ENCODE data around the gene PTPRG. TPM values are rescaled to one million over a fixed set of nuclear protein-coding genes. Genes with fewer than 3 reads are reported as not detected.

Gene PTPRG
- total RNA-seq, 3 donors from 2014 or later (not counting 1 experiment from before 2014, with no cell fraction given), result 1.0 to 2.9 (median 2.5) TPM

- no peak for ATAC-seq
- intact Hi-C loops (cut with micrococcal nuclease), result no loop called here
- no peaks in the 10 kb centered on the region for H3K4me1 Mint-ChIP-seq
Observed at GRCh38 chr3:61667383-61667782, 106.0 kb downstream of the PTPRG start.

GRCh38 chr3:61667814-61668213 lies 106.4 kb downstream of the PTPRG start:
- Histone ChIP-seq H3K9me3 (ENCODE audit: control insufficient read depth, insufficient read depth, low read length) (no peaks in the 10 kb centered on the region), H3K4me3 (ENCODE audit: low read length) (no peak overlapping the region), H3K27me3 (ENCODE audit: control insufficient read depth, insufficient read depth, low read length) (no peaks in the 10 kb centered on the region), H3K27ac (ENCODE audit: low read length) (no peak overlapping the region), H3K36me3 (ENCODE audit: control insufficient read depth, insufficient read depth, low read length) (no peaks in the 10 kb centered on the region), H3K4me1 (ENCODE audit: control insufficient read depth, insufficient read depth, low read length) (no peaks in the 10 kb centered on the region)
- DNase-seq (no peak), ATAC-seq (no peak)
- H3K4me1 Mint-ChIP-seq, result no peaks in the 10 kb centered on the region
- H3K27me3 Mint-ChIP-seq (ENCODE audit: low read depth in 2 of 2), result no peaks in the 10 kb centered on the region
- TF ChIP-seq, protein P1, sequence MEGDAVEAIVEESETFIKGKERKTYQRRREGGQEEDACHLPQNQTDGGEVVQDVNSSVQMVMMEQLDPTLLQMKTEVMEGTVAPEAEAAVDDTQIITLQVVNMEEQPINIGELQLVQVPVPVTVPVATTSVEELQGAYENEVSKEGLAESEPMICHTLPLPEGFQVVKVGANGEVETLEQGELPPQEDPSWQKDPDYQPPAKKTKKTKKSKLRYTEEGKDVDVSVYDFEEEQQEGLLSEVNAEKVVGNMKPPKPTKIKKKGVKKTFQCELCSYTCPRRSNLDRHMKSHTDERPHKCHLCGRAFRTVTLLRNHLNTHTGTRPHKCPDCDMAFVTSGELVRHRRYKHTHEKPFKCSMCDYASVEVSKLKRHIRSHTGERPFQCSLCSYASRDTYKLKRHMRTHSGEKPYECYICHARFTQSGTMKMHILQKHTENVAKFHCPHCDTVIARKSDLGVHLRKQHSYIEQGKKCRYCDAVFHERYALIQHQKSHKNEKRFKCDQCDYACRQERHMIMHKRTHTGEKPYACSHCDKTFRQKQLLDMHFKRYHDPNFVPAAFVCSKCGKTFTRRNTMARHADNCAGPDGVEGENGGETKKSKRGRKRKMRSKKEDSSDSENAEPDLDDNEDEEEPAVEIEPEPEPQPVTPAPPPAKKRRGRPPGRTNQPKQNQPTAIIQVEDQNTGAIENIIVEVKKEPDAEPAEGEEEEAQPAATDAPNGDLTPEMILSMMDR (IDR thresholded peaks at IDR 0.05), result no peak
- intact Hi-C loops (cut with micrococcal nuclease), result no loop called here
- no peaks in the 10 kb centered on the region for H3K9me3 Mint-ChIP-seq
- no peaks in the 10 kb centered on the region for H3K36me3 Mint-ChIP-seq
- no peak overlapping the region for H3K4me3 Mint-ChIP-seq
- no peak overlapping the region for H3K27ac Mint-ChIP-seq

More at GRCh38 chr3:61667383-61667782, 106.0 kb downstream of the PTPRG start:
- no peaks in the 10 kb centered on the region for H3K27me3 ChIP-seq (ENCODE audit: control insufficient read depth, insufficient read depth, low read length)
- DNase-seq, result no peak
- no peaks in the 10 kb centered on the region for H3K4me1 ChIP-seq (ENCODE audit: control insufficient read depth, insufficient read depth, low read length)
- H3K27me3 Mint-ChIP-seq (ENCODE audit: low read depth in 2 of 2), result no peaks in the 10 kb centered on the region
- H3K9me3 Mint-ChIP-seq, result no peaks in the 10 kb centered on the region
- H3K9me3 ChIP-seq (ENCODE audit: control insufficient read depth, insufficient read depth, low read length), result no peaks in the 10 kb centered on the region
- TF ChIP-seq, protein P1 (IDR thresholded peaks at IDR 0.05), result no peak
- no peak overlapping the region for H3K4me3 Mint-ChIP-seq
- H3K27ac ChIP-seq (ENCODE audit: low read length), result no peak overlapping the region
- 92% methylated on average over 6 of the region's 6 CpGs for WGBS (ENCODE audit: insufficient coverage)
- no peaks in the 10 kb centered on the region for H3K36me3 ChIP-seq (ENCODE audit: control insufficient read depth, insufficient read depth, low read length)
- no peak overlapping the region for H3K4me3 ChIP-seq (ENCODE audit: low read length)
- H3K27ac Mint-ChIP-seq, result no peak overlapping the region
- H3K36me3 Mint-ChIP-seq, result no peaks in the 10 kb centered on the region

GRCh38 chr3:61668317-61668864 lies 107.0 kb downstream of the PTPRG start:
- H3K27me3 ChIP-seq (ENCODE audit: control insufficient read depth, insufficient read depth, low read length), result no peaks in the 10 kb centered on the region
- H3K27me3 Mint-ChIP-seq (ENCODE audit: low read depth in 2 of 2), result no peaks in the 10 kb centered on the region
- H3K4me3 Mint-ChIP-seq, result no peak overlapping the region
- no peak for DNase-seq
- no peaks in the 10 kb centered on the region for H3K9me3 Mint-ChIP-seq
- H3K27ac Mint-ChIP-seq, result no peak overlapping the region
- H3K9me3 ChIP-seq (ENCODE audit: control insufficient read depth, insufficient read depth, low read length), result no peaks in the 10 kb centered on the region
- no peaks in the 10 kb centered on the region for H3K4me1 Mint-ChIP-seq
- no peak for ATAC-seq
- H3K27ac ChIP-seq (ENCODE audit: low read length), result no peak overlapping the region
- TF ChIP-seq, protein P1 (IDR thresholded peaks at IDR 0.05), result no peak
- no peak overlapping the region for H3K4me3 ChIP-seq (ENCODE audit: low read length)
- WGBS (ENCODE audit: insufficient coverage), result 63% methylated on average over 5 of the region's 5 CpGs
- H3K36me3 ChIP-seq (ENCODE audit: control insufficient read depth, insufficient read depth, low read length), result no peaks in the 10 kb centered on the region
- no peaks in the 10 kb centered on the region for H3K36me3 Mint-ChIP-seq
- intact Hi-C loops (cut with micrococcal nuclease), result no loop called here
- no peaks in the 10 kb centered on the region for H3K4me1 ChIP-seq (ENCODE audit: control insufficient read depth, insufficient read depth, low read length)

- H3K4me3 Mint-ChIP-seq, result no peak overlapping the region
- H3K27ac Mint-ChIP-seq, result no peak overlapping the region
- no peak overlapping the region for H3K4me3 ChIP-seq (ENCODE audit: low read length)
- H3K9me3 Mint-ChIP-seq, result no peaks in the 10 kb centered on the region
- H3K27ac ChIP-seq (ENCODE audit: low read length), result no peak overlapping the region
- H3K27me3 Mint-ChIP-seq (ENCODE audit: low read depth in 2 of 2), result no peaks in the 10 kb centered on the region
- intact Hi-C loops (cut with micrococcal nuclease), result no loop called here
- ATAC-seq (no peak), DNase-seq (no peak)
- 85% methylated on average over 3 of the region's 3 CpGs for WGBS (ENCODE audit: insufficient coverage)
- H3K4me1 ChIP-seq (ENCODE audit: control insufficient read depth, insufficient read depth, low read length), result no peaks in the 10 kb centered on the region
- no peaks in the 10 kb centered on the region for H3K36me3 ChIP-seq (ENCODE audit: control insufficient read depth, insufficient read depth, low read length)
- TF ChIP-seq, protein P1 (IDR thresholded peaks at IDR 0.05), result no peak
- no peaks in the 10 kb centered on the region for H3K9me3 ChIP-seq (ENCODE audit: control insufficient read depth, insufficient read depth, low read length)
- no peaks in the 10 kb centered on the region for H3K27me3 ChIP-seq (ENCODE audit: control insufficient read depth, insufficient read depth, low read length)
- H3K36me3 Mint-ChIP-seq, result no peaks in the 10 kb centered on the region
- H3K4me1 Mint-ChIP-seq, result no peaks in the 10 kb centered on the region
Observed at GRCh38 chr3:61669203-61669602, 107.8 kb downstream of the PTPRG start.

All from natural killer cell (primary cell).